Amniotic stem cell (primary cell): ENCODE results near the gene ATG10.
A peak's percentile ranks its signal among the peaks of the same experiment; 100 is the strongest.
"Not testable (repeated sequence)": the region's sequence is repeated elsewhere in the genome, so short reads cannot be mapped to it uniquely, and the experiment has no call there.

Experiments
- DNase-seq: peaks from one replicate; lab custom pipeline; 2025; lab: John Stamatoyannopoulos, UW

ATG10 gene

GRCh38 chr5:81983148-81983547 lies 11.3 kb downstream of the ATG10 start:
- not testable (repeated sequence) for DNase-seq

GRCh38 chr5:81983563-81983962 lies 11.7 kb downstream of the ATG10 start:
- DNase-seq = not testable (repeated sequence)

- no peak for DNase-seq
These were observed 14.3 kb downstream of the ATG10 start for GRCh38 chr5:81986126-81986525.

GRCh38 chr5:81989204-81989603 lies 17.4 kb downstream of the ATG10 start:
- DNase-seq = no peak

- DNase-seq = no peak
These were observed 22.9 kb downstream of the ATG10 start for GRCh38 chr5:81994679-81995078.

GRCh38 chr5:81995407-81995806 lies 23.6 kb downstream of the ATG10 start:
- no peak for DNase-seq

- no peak for DNase-seq
These were observed 32.7 kb downstream of the ATG10 start for GRCh38 chr5:82004511-82004910.

- DNase-seq = not testable (repeated sequence)
These were observed 38.0 kb downstream of the ATG10 start for GRCh38 chr5:82009869-82010268.

- no peak for DNase-seq
These were observed 38.9 kb downstream of the ATG10 start for GRCh38 chr5:82010696-82011095.

GRCh38 chr5:82011761-82012160 lies 39.9 kb downstream of the ATG10 start:
- DNase-seq = no peak

GRCh38 chr5:82014644-82015043 lies 42.8 kb downstream of the ATG10 start:
- DNase-seq = not testable (repeated sequence)

- no peak for DNase-seq
These were observed 46.6 kb downstream of the ATG10 start for GRCh38 chr5:82018462-82018861.

GRCh38 chr5:82019342-82020138 lies 47.7 kb downstream of the ATG10 start:
- no peak for DNase-seq

GRCh38 chr5:82022499-82022898 lies 50.7 kb downstream of the ATG10 start:
- no peak for DNase-seq

GRCh38 chr5:82023644-82024043 lies 51.8 kb downstream of the ATG10 start:
- no peak for DNase-seq

- DNase-seq = no peak
These were observed 59.6 kb downstream of the ATG10 start for GRCh38 chr5:82031220-82032119.

GRCh38 chr5:82042894-82043293 lies 71.1 kb downstream of the ATG10 start:
- DNase-seq = not testable (repeated sequence)

- no peak for DNase-seq
These were observed 72.2 kb downstream of the ATG10 start for GRCh38 chr5:82044010-82044409.

GRCh38 chr5:82045554-82046275 lies 73.9 kb downstream of the ATG10 start:
- DNase-seq = peak; percentile 17

GRCh38 chr5:82046276-82046647 lies 74.4 kb downstream of the ATG10 start:
- DNase-seq = no peak

- no peak for DNase-seq
These were observed 79.1 kb downstream of the ATG10 start for GRCh38 chr5:82050955-82051354.

GRCh38 chr5:82054004-82054710 lies 82.3 kb downstream of the ATG10 start:
- no peak for DNase-seq
